IMR-90 (cell line): Measurements from ENCODE around the gene MGRN1. TPM values are rescaled to one million over a fixed set of nuclear protein-coding genes. Genes with fewer than 3 reads are reported as not detected.

Experiments
- ATAC-seq: fragments of 200-7000 bp; cut with Tn5 transposase; 2 replicates; pipeline ENCODE4 v1.9.1; 2020; ENCODE audit warnings: low read depth, mild to moderate bottlenecking, moderate library complexity
- BruUV-seq: library from RNA; stranded (reverse); fragments of 400-500 nt; replicated peaks from 2 replicates; lab custom pipeline; 2021; lab: Mats Ljungman, UMichigan
- CTCF ChIA-PET: fragments of 300-600 bp; formaldehyde crosslinking; extraction: SDS; loops from one replicate; lab custom pipeline; 2021; ENCODE audit warnings: antibody characterized with exemption; lab: Yijun Ruan, JAX
- POLR2A ChIA-PET: fragments of 300-600 bp; sonication (Branson Sonifier 250); formaldehyde crosslinking; loops from one replicate; lab custom pipeline; 2022; ENCODE audit warnings: antibody characterized with exemption; ENCODE audit not compliant: unreplicated experiment; lab: Charles Lee
- DNase-seq: peaks from one replicate; pipeline ENCODE4 v3.0.0; 2013
- H2AFZ ChIP-seq: replicated peaks from 2 replicates; pipeline ENCODE3; 2013; ENCODE audit warnings: low read length, mild to moderate bottlenecking; ENCODE audit not compliant: poor library complexity
- H2AK5ac ChIP-seq: 2 replicates; pipeline ENCODE4 v1.6.1; 2013; ENCODE audit warnings: low read depth, low read length, inconsistent platforms
- H2AK9ac ChIP-seq: replicated peaks from 2 replicates; pipeline ENCODE3; 2013; ENCODE audit warnings: mild to moderate bottlenecking, low read depth, low read length, moderate library complexity; ENCODE audit not compliant: poor library complexity
- H2BK120ac ChIP-seq: 2 replicates; pipeline ENCODE4 v1.6.1; 2013; ENCODE audit warnings: low read depth, low read length, inconsistent platforms
- H2BK15ac ChIP-seq: 3 replicates; pipeline ENCODE4 v1.6.1; 2013; ENCODE audit warnings: low read depth, low read length, inconsistent platforms
- H2BK20ac ChIP-seq: 2 replicates; pipeline ENCODE4 v1.6.1; 2013; ENCODE audit warnings: low read depth, mild to moderate bottlenecking, inconsistent platforms, low read length, moderate library complexity
- H2BK5ac ChIP-seq: 2 replicates; pipeline ENCODE4 v1.6.1; 2013; ENCODE audit warnings: mild to moderate bottlenecking, low read depth, low read length, inconsistent platforms; ENCODE audit not compliant: poor library complexity, severe bottlenecking
- H3K14ac ChIP-seq: replicated peaks from 2 replicates; pipeline ENCODE4 v1.6.1; 2013; ENCODE audit warnings: low read depth, low read length, inconsistent platforms
- H3K18ac ChIP-seq: 2 replicates; pipeline ENCODE4 v1.6.1; 2013; ENCODE audit warnings: low read depth, low read length, control low read depth
- H3K23ac ChIP-seq: 2 replicates; pipeline ENCODE4 v1.6.1; 2013; ENCODE audit warnings: low read depth, low read length, inconsistent platforms
- H3K27ac ChIP-seq: 2 replicates; pipeline ENCODE4 v1.5.1; 2013; ENCODE audit warnings: mild to moderate bottlenecking, control low read depth, low read length; ENCODE audit not compliant: insufficient read depth
- H3K27me3 ChIP-seq: 2 replicates; pipeline ENCODE4 v1.6.1; 2013; ENCODE audit warnings: low read length; ENCODE audit not compliant: control insufficient read depth, insufficient read depth
- H3K36me3 ChIP-seq: 2 replicates; pipeline ENCODE4 v1.6.1; 2013; ENCODE audit warnings: low read length, mixed read lengths; ENCODE audit not compliant: control insufficient read depth, insufficient read depth
- H3K4ac ChIP-seq: 2 replicates; pipeline ENCODE4 v1.6.1; 2013; ENCODE audit warnings: low read depth, low read length, inconsistent platforms
- H3K4me1 ChIP-seq: 2 replicates; pipeline ENCODE4 v1.6.1; 2013; ENCODE audit warnings: low read length, mixed read lengths; ENCODE audit not compliant: control insufficient read depth, insufficient read depth
- H3K4me2 ChIP-seq: 2 replicates; pipeline ENCODE4 v1.6.1; 2013; ENCODE audit warnings: low read depth, mild to moderate bottlenecking, control low read depth, low read length, moderate library complexity
- H3K4me3 ChIP-seq: 2 replicates; pipeline ENCODE4 v1.5.1; 2013; ENCODE audit warnings: low read depth, mild to moderate bottlenecking, control low read depth, low read length, moderate library complexity; ENCODE audit not compliant: insufficient read depth
- H3K56ac ChIP-seq: 2 replicates; pipeline ENCODE4 v1.6.1; 2013; ENCODE audit warnings: low read length, inconsistent platforms; ENCODE audit not compliant: insufficient read depth; ENCODE audit errors: extremely low read depth
- H3K79me1 ChIP-seq, 2 experiments: 2 replicates each; pipeline ENCODE4 v1.6.1; 2013; ENCODE audit warnings: low read length in 2 of 2, inconsistent platforms in 1 of 2, low read depth in 1 of 2
- H3K9ac ChIP-seq: 2 replicates; pipeline ENCODE4 v1.6.1; 2013; ENCODE audit warnings: low read depth, low read length, control low read depth
- H3K9me1 ChIP-seq: 2 replicates; pipeline ENCODE4 v1.6.1; 2013; ENCODE audit warnings: low read length, inconsistent platforms; ENCODE audit not compliant: insufficient read depth
- H3K9me3 ChIP-seq: 2 replicates; pipeline ENCODE4 v1.6.1; 2013; ENCODE audit warnings: low read length; ENCODE audit not compliant: control insufficient read depth, insufficient read depth
- H4K20me1 ChIP-seq: 2 replicates; pipeline ENCODE4 v1.6.1; 2013; ENCODE audit warnings: low read length, inconsistent platforms; ENCODE audit not compliant: insufficient read depth
- H4K5ac ChIP-seq: 2 replicates; pipeline ENCODE4 v1.6.1; 2013; ENCODE audit warnings: mild to moderate bottlenecking, low read depth, low read length, control low read depth
- H4K8ac ChIP-seq, 2 experiments: 2 replicates each; pipeline ENCODE4 v1.6.1; 2013; ENCODE audit warnings: low read depth in 2 of 2, low read length in 2 of 2, control low read depth in 1 of 2, inconsistent platforms in 1 of 2
- H4K91ac ChIP-seq: 2 replicates; pipeline ENCODE4 v1.6.1; 2013; ENCODE audit warnings: low read depth, low read length, inconsistent platforms; ENCODE audit not compliant: insufficient read depth
- BHLHE40 ChIP-seq: fragments of 150-350 bp; IDR thresholded peaks from 2 replicates; pipeline ENCODE4 v1.6.1; 2016; ENCODE audit warnings: mild to moderate bottlenecking, low read depth, low read length
- CEBPB ChIP-seq: IDR thresholded peaks from 2 replicates; pipeline ENCODE4 v1.6.1; 2012; ENCODE audit warnings: low read depth, low read length, improper control_type of control experiment
- CHD1 ChIP-seq: IDR thresholded peaks from 2 replicates; pipeline ENCODE4 v1.6.1; 2012; ENCODE audit warnings: low read depth, low read length, improper control_type of control experiment
- FOS ChIP-seq: fragments of 150-350 bp; IDR thresholded peaks from 2 replicates; pipeline ENCODE4 v1.6.1; 2016; ENCODE audit warnings: low read depth, low read length
- MAFK ChIP-seq: IDR thresholded peaks from 2 replicates; pipeline ENCODE4 v1.6.1; 2012; ENCODE audit warnings: low read depth, low read length, improper control_type of control experiment
- MXI1 ChIP-seq: IDR thresholded peaks from 2 replicates; pipeline ENCODE4 v1.6.1; 2012; ENCODE audit warnings: low read depth, mild to moderate bottlenecking, low read length, moderate library complexity, borderline replicate concordance
- NFE2L2 ChIP-seq: fragments of 150-350 bp; IDR thresholded peaks from 2 replicates; pipeline ENCODE4 v1.6.1; 2016; ENCODE audit warnings: low read depth, mild to moderate bottlenecking, low read length
- RAD21 ChIP-seq: IDR thresholded peaks from 2 replicates; pipeline ENCODE4 v1.6.1; 2012; ENCODE audit warnings: low read length, improper control_type of control experiment
- RCOR1 ChIP-seq: IDR thresholded peaks from 2 replicates; pipeline ENCODE4 v1.6.1; 2012; ENCODE audit warnings: mild to moderate bottlenecking, low read length, improper control_type of control experiment; ENCODE audit not compliant: insufficient replicate concordance
- USF2 ChIP-seq: fragments of 150-350 bp; IDR thresholded peaks from 2 replicates; pipeline ENCODE4 v1.6.1; 2017; ENCODE audit warnings: mild to moderate bottlenecking, antibody characterized with exemption, low read length, low read depth
- WGBS, 2 experiments: methylation state at CpG; one replicate each; pipeline versions ENCODE4 v1.1.5 to v1.1.7; 2013; ENCODE audit warnings: missing lambda C conversion rate in 2 of 2; ENCODE audit not compliant: insufficient read length in 1 of 2; ENCODE audit errors: extremely low coverage in 2 of 2; 5-methylcytosine and 5-hydroxymethylcytosine counted together
- dilution Hi-C: fragments of 300-500 bp; cut with HindIII; formaldehyde crosslinking; loops from one replicate; pipeline ENCODE4 v1.14.3; 2018; ENCODE audit warnings: low sequenced_read_pairs; ENCODE audit not compliant: unreplicated experiment
- in situ Hi-C: fragments of 300-500 bp; cut with MboI; formaldehyde crosslinking; loops from 3 replicates; pipeline ENCODE4 v1.14.3; 2019; ENCODE audit warnings: low sequenced_read_pairs, inconsistent platforms, mixed read lengths
- intact Hi-C: fragments of 100-400 bp; cut with micrococcal nuclease; formaldehyde crosslinking; loops from 2 replicates; pipeline ENCODE4 v1.10.0; 2022
- polyA plus RNA-seq, 3 experiments: library from polyadenylated mRNA; depleted of rRNA; stranded (reverse); fragments of >200 nt; gene quantifications; 2 replicates each; pipeline ENCODE4 v1.2.3, GENCODE V29; 2012; ENCODE audit warnings: low replicate concordance in 1 of 3
- total RNA-seq: library from RNA; depleted of rRNA; stranded (reverse); fragments of >200 nt; gene quantifications from 2 replicates; pipeline ENCODE4 v1.2.3, GENCODE V29; 2012
- TF ChIP-seq, protein P1 (sequence below): fragments of 150-350 bp; IDR thresholded peaks from 2 replicates; pipeline ENCODE4 v1.6.1; 2016; ENCODE audit warnings: low read depth, mild to moderate bottlenecking, low read length, moderate library complexity, borderline replicate concordance
- TF ChIP-seq, protein P2 (sequence below): conservative IDR thresholded peaks from 2 replicates; pipeline ENCODE4 v1.5.1; 2012; ENCODE audit warnings: mild to moderate bottlenecking, low read depth, low read length, improper control_type of control experiment

Gene MGRN1
- total and polyA plus RNA-seq, 2 of the 4 experiments (the other 2 are of a cell fraction) = 11.7 to 32.7 TPM

DNA sequence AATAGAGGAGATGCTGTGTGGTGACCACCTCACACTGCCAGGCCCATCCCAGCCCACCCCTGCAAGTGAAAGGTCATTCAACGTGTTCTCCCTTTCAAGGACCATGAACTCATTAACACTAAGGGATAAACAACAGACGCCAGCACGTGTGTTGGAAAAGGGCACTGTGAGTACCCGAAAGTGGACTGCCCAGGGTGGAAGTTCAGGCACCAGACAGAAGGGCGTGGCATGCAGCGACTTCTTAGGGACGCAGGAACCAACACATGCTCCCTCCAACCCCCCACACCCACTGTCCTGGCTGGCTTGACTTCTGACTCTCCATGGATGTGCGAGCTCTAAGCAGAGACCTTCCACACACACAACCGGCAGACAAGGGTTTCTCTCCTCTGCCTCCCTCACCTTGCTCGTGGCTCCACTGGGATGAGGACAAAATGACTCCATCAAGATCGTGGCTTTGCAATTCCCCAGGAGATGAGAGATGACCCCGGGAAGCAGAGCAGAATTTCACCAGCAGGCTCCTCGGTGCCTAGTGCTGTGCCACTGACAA lies 20.9 kb upstream of the MGRN1 start:
- Histone ChIP-seq H2AFZ (no peak overlapping the region), H2BK20ac (no peak overlapping the region), H2AK5ac (no peak overlapping the region), H3K14ac (no peak overlapping the region), H3K4ac (no peak overlapping the region), H2BK5ac (no peak overlapping the region), H3K23ac (no peak overlapping the region), H2BK120ac (no peak overlapping the region), H3K56ac (no peak overlapping the region), H4K91ac (no peak overlapping the region), H3K4me2 (no peak overlapping the region), H3K18ac (no peak overlapping the region), H3K9ac (no peak overlapping the region), H3K27me3 (peaks cover 13% of the 10 kb centered on the region), H3K79me1 (peaks cover 3 to 12% of the 10 kb centered on the region in 2 experiments; a peak in 2 of 4 replicates), H4K20me1 (peaks cover 12% of the 10 kb centered on the region), H2BK15ac (no peak overlapping the region), H3K27ac (no peak overlapping the region), H3K9me3 (no peaks in the 10 kb centered on the region), H4K8ac (no peak overlapping the region), H3K4me3 (no peak overlapping the region), H3K36me3 (peaks cover 17% of the 10 kb centered on the region; the same call in 1 of the 2 replicates), H2AK9ac (no peak overlapping the region), H3K9me1 (no peaks in the 10 kb centered on the region), H4K5ac (no peak overlapping the region), H3K4me1 (no peaks in the 10 kb centered on the region)
- in situ Hi-C loops = no loop called here
- CTCF ChIA-PET = no interaction called here
- 78% methylated on average over 5 of the region's 13 CpGs; no CpG with 5 or more reads in 1 of the 2 experiments for WGBS, 2 experiments
- ATAC-seq (no peak), DNase-seq (no peak)
- BruUV-seq = no TSS peak
- intact Hi-C loops = no loop called here
- TF ChIP-seq FOS (no peak), USF2 (no peak), BHLHE40 (no peak), CHD1 (no peak), MXI1 (no peak), RAD21 (no peak), MAFK (no peak), NFE2L2 (no peak), CEBPB (no peak), RCOR1 (no peak)
- TF ChIP-seq, protein P1, sequence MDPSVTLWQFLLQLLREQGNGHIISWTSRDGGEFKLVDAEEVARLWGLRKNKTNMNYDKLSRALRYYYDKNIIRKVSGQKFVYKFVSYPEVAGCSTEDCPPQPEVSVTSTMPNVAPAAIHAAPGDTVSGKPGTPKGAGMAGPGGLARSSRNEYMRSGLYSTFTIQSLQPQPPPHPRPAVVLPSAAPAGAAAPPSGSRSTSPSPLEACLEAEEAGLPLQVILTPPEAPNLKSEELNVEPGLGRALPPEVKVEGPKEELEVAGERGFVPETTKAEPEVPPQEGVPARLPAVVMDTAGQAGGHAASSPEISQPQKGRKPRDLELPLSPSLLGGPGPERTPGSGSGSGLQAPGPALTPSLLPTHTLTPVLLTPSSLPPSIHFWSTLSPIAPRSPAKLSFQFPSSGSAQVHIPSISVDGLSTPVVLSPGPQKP = no peak
- TF ChIP-seq, protein P2, sequence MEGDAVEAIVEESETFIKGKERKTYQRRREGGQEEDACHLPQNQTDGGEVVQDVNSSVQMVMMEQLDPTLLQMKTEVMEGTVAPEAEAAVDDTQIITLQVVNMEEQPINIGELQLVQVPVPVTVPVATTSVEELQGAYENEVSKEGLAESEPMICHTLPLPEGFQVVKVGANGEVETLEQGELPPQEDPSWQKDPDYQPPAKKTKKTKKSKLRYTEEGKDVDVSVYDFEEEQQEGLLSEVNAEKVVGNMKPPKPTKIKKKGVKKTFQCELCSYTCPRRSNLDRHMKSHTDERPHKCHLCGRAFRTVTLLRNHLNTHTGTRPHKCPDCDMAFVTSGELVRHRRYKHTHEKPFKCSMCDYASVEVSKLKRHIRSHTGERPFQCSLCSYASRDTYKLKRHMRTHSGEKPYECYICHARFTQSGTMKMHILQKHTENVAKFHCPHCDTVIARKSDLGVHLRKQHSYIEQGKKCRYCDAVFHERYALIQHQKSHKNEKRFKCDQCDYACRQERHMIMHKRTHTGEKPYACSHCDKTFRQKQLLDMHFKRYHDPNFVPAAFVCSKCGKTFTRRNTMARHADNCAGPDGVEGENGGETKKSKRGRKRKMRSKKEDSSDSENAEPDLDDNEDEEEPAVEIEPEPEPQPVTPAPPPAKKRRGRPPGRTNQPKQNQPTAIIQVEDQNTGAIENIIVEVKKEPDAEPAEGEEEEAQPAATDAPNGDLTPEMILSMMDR = no peak
- dilution Hi-C loops = no loop called here
- POLR2A ChIA-PET = no interaction called here
